H1 (cell line): ENCODE results near the gene EGFL6. TPM values are rescaled to one million over a fixed set of nuclear protein-coding genes. Genes with fewer than 3 reads are reported as not detected.

Source experiments
- BCL11A ChIP-seq, 2 experiments: IDR thresholded peaks; one replicate each; pipeline ENCODE4 v1.6.1; 2011; ENCODE audit warnings: low read depth in 2 of 2, low read length in 2 of 2, mild to moderate bottlenecking in 2 of 2
- TAF7 ChIP-seq: optimal IDR thresholded peaks from 2 replicates; pipeline ENCODE3; 2011; ENCODE audit warnings: low read depth, mild to moderate bottlenecking, inconsistent platforms, low read length, moderate library complexity, borderline replicate concordance
- polyA plus RNA-seq, 7 experiments: library from polyadenylated mRNA; depleted of rRNA in 3 of 7; stranded (reverse) in 5 of 7; unstranded in 2 of 7; fragments of >200 nt in 5 of 7; fragments of 200-250 nt in 2 of 7; gene quantifications; 1 replicate in 5 of 7; 2 replicates in 1 of 7; 4 replicates in 1 of 7; pipeline versions ENCODE4 v1.2.1 to v1.2.3, GENCODE V29; 2011 to 2013; ENCODE audit warnings: missing spikeins in 2 of 7, mixed read lengths in 2 of 7
- total RNA-seq: library from RNA; stranded (reverse); fragmentation: NEBNext Ultra II Directional; extraction: Animal tissue kit (Norgen Biotek cat#: 25700); gene quantifications from 2 replicates; pipeline ENCODE4 v1.2.1, GENCODE V29; 2021
- TF ChIP-seq, protein P1 (sequence below): fragments of 300-600 bp; sonication (generic); IDR thresholded peaks from 2 replicates; pipeline ENCODE4 v1.7.1; 2012; ENCODE audit warnings: low read length, moderate library complexity, mild to moderate bottlenecking, inconsistent platforms; ENCODE audit not compliant: insufficient replicate concordance

The EGFL6 gene
- total and polyA plus RNA-seq, 2 of the 8 experiments (the other 6 are each of a cell fraction or from before 2014, with no cell fraction given), result 0.93 to 1.1 TPM

DNA sequence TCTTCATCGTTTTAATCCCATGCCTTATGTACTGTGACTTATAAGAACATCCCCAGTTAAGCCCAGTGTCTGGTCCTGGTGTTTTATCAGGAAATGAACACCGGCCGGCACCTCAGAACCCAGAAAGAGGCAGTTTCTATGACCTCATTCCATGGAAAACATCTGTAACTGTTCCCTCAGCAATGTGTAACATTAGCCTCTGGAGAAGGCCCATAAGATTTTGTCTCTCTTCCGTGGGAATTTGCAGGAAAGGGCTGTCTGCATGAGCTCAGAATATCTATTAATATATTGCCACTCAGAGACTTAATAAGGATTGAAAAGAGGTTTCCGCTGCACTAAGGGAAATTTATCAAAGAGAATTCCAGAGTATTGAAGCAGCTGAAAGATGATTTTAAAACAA is 80.4 kb downstream of the EGFL6 start (continued):
- TF ChIP-seq, protein P1, sequence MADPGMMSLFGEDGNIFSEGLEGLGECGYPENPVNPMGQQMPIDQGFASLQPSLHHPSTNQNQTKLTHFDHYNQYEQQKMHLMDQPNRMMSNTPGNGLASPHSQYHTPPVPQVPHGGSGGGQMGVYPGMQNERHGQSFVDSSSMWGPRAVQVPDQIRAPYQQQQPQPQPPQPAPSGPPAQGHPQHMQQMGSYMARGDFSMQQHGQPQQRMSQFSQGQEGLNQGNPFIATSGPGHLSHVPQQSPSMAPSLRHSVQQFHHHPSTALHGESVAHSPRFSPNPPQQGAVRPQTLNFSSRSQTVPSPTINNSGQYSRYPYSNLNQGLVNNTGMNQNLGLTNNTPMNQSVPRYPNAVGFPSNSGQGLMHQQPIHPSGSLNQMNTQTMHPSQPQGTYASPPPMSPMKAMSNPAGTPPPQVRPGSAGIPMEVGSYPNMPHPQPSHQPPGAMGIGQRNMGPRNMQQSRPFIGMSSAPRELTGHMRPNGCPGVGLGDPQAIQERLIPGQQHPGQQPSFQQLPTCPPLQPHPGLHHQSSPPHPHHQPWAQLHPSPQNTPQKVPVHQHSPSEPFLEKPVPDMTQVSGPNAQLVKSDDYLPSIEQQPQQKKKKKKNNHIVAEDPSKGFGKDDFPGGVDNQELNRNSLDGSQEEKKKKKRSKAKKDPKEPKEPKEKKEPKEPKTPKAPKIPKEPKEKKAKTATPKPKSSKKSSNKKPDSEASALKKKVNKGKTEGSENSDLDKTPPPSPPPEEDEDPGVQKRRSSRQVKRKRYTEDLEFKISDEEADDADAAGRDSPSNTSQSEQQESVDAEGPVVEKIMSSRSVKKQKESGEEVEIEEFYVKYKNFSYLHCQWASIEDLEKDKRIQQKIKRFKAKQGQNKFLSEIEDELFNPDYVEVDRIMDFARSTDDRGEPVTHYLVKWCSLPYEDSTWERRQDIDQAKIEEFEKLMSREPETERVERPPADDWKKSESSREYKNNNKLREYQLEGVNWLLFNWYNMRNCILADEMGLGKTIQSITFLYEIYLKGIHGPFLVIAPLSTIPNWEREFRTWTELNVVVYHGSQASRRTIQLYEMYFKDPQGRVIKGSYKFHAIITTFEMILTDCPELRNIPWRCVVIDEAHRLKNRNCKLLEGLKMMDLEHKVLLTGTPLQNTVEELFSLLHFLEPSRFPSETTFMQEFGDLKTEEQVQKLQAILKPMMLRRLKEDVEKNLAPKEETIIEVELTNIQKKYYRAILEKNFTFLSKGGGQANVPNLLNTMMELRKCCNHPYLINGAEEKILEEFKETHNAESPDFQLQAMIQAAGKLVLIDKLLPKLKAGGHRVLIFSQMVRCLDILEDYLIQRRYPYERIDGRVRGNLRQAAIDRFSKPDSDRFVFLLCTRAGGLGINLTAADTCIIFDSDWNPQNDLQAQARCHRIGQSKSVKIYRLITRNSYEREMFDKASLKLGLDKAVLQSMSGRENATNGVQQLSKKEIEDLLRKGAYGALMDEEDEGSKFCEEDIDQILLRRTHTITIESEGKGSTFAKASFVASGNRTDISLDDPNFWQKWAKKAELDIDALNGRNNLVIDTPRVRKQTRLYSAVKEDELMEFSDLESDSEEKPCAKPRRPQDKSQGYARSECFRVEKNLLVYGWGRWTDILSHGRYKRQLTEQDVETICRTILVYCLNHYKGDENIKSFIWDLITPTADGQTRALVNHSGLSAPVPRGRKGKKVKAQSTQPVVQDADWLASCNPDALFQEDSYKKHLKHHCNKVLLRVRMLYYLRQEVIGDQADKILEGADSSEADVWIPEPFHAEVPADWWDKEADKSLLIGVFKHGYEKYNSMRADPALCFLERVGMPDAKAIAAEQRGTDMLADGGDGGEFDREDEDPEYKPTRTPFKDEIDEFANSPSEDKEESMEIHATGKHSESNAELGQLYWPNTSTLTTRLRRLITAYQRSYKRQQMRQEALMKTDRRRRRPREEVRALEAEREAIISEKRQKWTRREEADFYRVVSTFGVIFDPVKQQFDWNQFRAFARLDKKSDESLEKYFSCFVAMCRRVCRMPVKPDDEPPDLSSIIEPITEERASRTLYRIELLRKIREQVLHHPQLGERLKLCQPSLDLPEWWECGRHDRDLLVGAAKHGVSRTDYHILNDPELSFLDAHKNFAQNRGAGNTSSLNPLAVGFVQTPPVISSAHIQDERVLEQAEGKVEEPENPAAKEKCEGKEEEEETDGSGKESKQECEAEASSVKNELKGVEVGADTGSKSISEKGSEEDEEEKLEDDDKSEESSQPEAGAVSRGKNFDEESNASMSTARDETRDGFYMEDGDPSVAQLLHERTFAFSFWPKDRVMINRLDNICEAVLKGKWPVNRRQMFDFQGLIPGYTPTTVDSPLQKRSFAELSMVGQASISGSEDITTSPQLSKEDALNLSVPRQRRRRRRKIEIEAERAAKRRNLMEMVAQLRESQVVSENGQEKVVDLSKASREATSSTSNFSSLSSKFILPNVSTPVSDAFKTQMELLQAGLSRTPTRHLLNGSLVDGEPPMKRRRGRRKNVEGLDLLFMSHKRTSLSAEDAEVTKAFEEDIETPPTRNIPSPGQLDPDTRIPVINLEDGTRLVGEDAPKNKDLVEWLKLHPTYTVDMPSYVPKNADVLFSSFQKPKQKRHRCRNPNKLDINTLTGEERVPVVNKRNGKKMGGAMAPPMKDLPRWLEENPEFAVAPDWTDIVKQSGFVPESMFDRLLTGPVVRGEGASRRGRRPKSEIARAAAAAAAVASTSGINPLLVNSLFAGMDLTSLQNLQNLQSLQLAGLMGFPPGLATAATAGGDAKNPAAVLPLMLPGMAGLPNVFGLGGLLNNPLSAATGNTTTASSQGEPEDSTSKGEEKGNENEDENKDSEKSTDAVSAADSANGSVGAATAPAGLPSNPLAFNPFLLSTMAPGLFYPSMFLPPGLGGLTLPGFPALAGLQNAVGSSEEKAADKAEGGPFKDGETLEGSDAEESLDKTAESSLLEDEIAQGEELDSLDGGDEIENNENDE, result no peak
- TF ChIP-seq BCL11A (IDR thresholded peaks at IDR 0.05; ENCODE audit: low read depth in 2 of 2, low read length in 2 of 2), result no peak
- TF ChIP-seq TAF7, result no peak
